Mucosa of rectum (tissue), 2 donors: Measurements from ENCODE around the gene SCYL1.
A peak's percentile ranks its signal among the peaks of the same experiment; 100 is the strongest.

Experiments
- H3K27ac ChIP-seq, 2 donors: one replicate each; pipeline ENCODE4 v1.7.0; 2013; ENCODE audit warnings: inconsistent platforms in 2 of 2, low read depth in 2 of 2, low read length in 2 of 2
- H3K27me3 ChIP-seq, 2 donors: one replicate each; pipeline ENCODE4 v1.7.0; 2013; ENCODE audit warnings: low read length in 2 of 2; ENCODE audit not compliant: control insufficient read depth in 2 of 2, insufficient read depth in 2 of 2
- H3K36me3 ChIP-seq, 2 donors: one replicate each; pipeline ENCODE4 v1.7.0; 2013; ENCODE audit warnings: low read length in 2 of 2; ENCODE audit not compliant: control insufficient read depth in 2 of 2, insufficient read depth in 2 of 2
- H3K4me1 ChIP-seq, 2 donors: one replicate each; pipeline ENCODE4 v1.7.0; 2013; ENCODE audit warnings: low read length in 2 of 2, mild to moderate bottlenecking in 1 of 2; ENCODE audit not compliant: control insufficient read depth in 2 of 2, insufficient read depth in 2 of 2
- H3K4me3 ChIP-seq, 2 donors: one replicate each; pipeline ENCODE4 v1.7.0; 2013; ENCODE audit warnings: low read length in 2 of 2
- H3K9ac ChIP-seq, 2 donors: one replicate each; pipeline ENCODE4 v1.7.0; 2013; ENCODE audit warnings: low read length in 2 of 2, low read depth in 1 of 2, mild to moderate bottlenecking in 1 of 2
- H3K9me3 ChIP-seq, 2 donors: one replicate each; pipeline ENCODE4 v1.7.0; 2013; ENCODE audit warnings: low read length in 2 of 2; ENCODE audit not compliant: control insufficient read depth in 2 of 2
- donor health status: healthy.
- donor health status: Normal muscosa, but diverticular disease.

The SCYL1 gene

GRCh38 chr11:65524741-65525545 lies at the start of gene SCYL1:
Gene SCYL1 (plus strand): TSS chr11:65525083. CDS start chr11:65525154, 71 bp downstream.
- Histone ChIP-seq H3K27me3 (no peaks in the 10 kb centered on the region), H3K9me3 (no peaks in the 10 kb centered on the region), H3K4me1 (peaks cover 23 to 24% of the 10 kb centered on the region in 2 donors), H3K27ac (peak within 1 kb of the TSS; percentile 82 to 84), H3K9ac (peak within 1 kb of the TSS; percentile 84 to 93), H3K4me3 (peak within 1 kb of the TSS; percentile 82 to 89), H3K36me3 (peaks cover 9 to 16% of the 10 kb centered on the region in 2 donors)

- H3K4me3 ChIP-seq = peak overlapping the region; percentile 85 to 95
- H3K27me3 ChIP-seq = no peaks in the 10 kb centered on the region
- no peaks in the 10 kb centered on the region for H3K9me3 ChIP-seq
- peak overlapping the region; percentile 97 to 99 for H3K9ac ChIP-seq
- peaks cover 44 to 51% of the 10 kb centered on the region in 2 donors for H3K4me1 ChIP-seq
- H3K36me3 ChIP-seq = no peaks in the 10 kb centered on the region
- H3K27ac ChIP-seq = peak overlapping the region; percentile 100
These were observed 48.2 kb upstream of the SCYL1 start for GRCh38 chr11:65476632-65477148.

GRCh38 chr11:65477149-65477965 lies 47.5 kb upstream of the SCYL1 start:
- Histone ChIP-seq H3K4me3 (peak overlapping the region; percentile 85 to 95), H3K9ac (peak overlapping the region; percentile 99), H3K4me1 (peaks cover 39 to 44% of the 10 kb centered on the region in 2 donors), H3K27ac (peak overlapping the region; percentile 100), H3K9me3 (no peaks in the 10 kb centered on the region), H3K27me3 (no peaks in the 10 kb centered on the region), H3K36me3 (no peaks in the 10 kb centered on the region)

- H3K9me3 ChIP-seq = no peaks in the 10 kb centered on the region
- H3K36me3 ChIP-seq = no peaks in the 10 kb centered on the region
- H3K4me1 ChIP-seq = peaks cover 36 to 43% of the 10 kb centered on the region in 2 donors
- H3K27me3 ChIP-seq = no peaks in the 10 kb centered on the region
- H3K27ac ChIP-seq = peak overlapping the region; percentile 100
- H3K4me3 ChIP-seq = peak overlapping the region; percentile 39 to 57
- peak overlapping the region; percentile 69 to 99 for H3K9ac ChIP-seq
These were observed 46.3 kb upstream of the SCYL1 start for GRCh38 chr11:65478388-65479183.

GRCh38 chr11:65479184-65480145 lies 45.4 kb upstream of the SCYL1 start:
- Histone ChIP-seq H3K9me3 (no peaks in the 10 kb centered on the region), H3K27ac (peak overlapping the region; percentile 100), H3K4me1 (peaks cover 33 to 40% of the 10 kb centered on the region in 2 donors), H3K36me3 (no peaks in the 10 kb centered on the region), H3K27me3 (no peaks in the 10 kb centered on the region), H3K4me3 (peak overlapping the region; percentile 39 to 57), H3K9ac (peak overlapping the region; percentile 69 to 99)

GRCh38 chr11:65482306-65482850 lies 42.5 kb upstream of the SCYL1 start:
- Histone ChIP-seq H3K27me3 (no peaks in the 10 kb centered on the region), H3K36me3 (no peaks in the 10 kb centered on the region), H3K4me1 (peaks cover 30 to 40% of the 10 kb centered on the region in 2 donors), H3K9me3 (no peaks in the 10 kb centered on the region), H3K9ac (no peak overlapping the region), H3K27ac (no peak overlapping the region), H3K4me3 (no peak overlapping the region)

- peaks cover 39 to 47% of the 10 kb centered on the region in 2 donors for H3K4me1 ChIP-seq
- no peaks in the 10 kb centered on the region for H3K9me3 ChIP-seq
- no peak overlapping the region for H3K4me3 ChIP-seq
- no peaks in the 10 kb centered on the region for H3K36me3 ChIP-seq
- H3K27ac ChIP-seq = peak overlapping the region; percentile 54 to 60
- H3K9ac ChIP-seq = peak overlapping the region in 1 of 2 donors; percentile 11
- H3K27me3 ChIP-seq = no peaks in the 10 kb centered on the region
These were observed 39.0 kb upstream of the SCYL1 start for GRCh38 chr11:65485920-65486219.

- Histone ChIP-seq H3K36me3 (no peaks in the 10 kb centered on the region), H3K27me3 (no peaks in the 10 kb centered on the region), H3K4me1 (peaks cover 48 to 57% of the 10 kb centered on the region in 2 donors), H3K27ac (peak overlapping the region; percentile 65 to 77), H3K4me3 (no peak overlapping the region), H3K9me3 (no peaks in the 10 kb centered on the region), H3K9ac (no peak overlapping the region)
These were observed 38.1 kb upstream of the SCYL1 start for GRCh38 chr11:65486570-65487466.
